Keratinocyte (primary cell): ENCODE results near the gene TMEM132C. TPM values are rescaled to one million over a fixed set of nuclear protein-coding genes. Genes with fewer than 3 reads are reported as not detected.

Source experiments
- DNase-seq: peaks from one replicate; pipeline ENCODE4 v3.0.0-alpha.2; 2011; ENCODE audit warnings: low read depth, missing footprints, low spot score
- FAIRE-seq: peaks from 2 replicates; lab custom pipeline; 2011; peaks lifted over from hg19 to GRCh38; lab: Jason Lieb, UNC
- H2AFZ ChIP-seq: 2 replicates; pipeline ENCODE4 v1.6.0; 2012; ENCODE audit warnings: low read length, control low read depth, inconsistent platforms; ENCODE audit not compliant: control insufficient read depth
- H3K27ac ChIP-seq: 2 replicates; pipeline ENCODE4 v1.5.1; 2011; ENCODE audit warnings: low read length; ENCODE audit not compliant: control insufficient read depth, insufficient read depth
- H3K27me3 ChIP-seq: 3 replicates; pipeline ENCODE4 v1.6.0; 2011; ENCODE audit warnings: low read length; ENCODE audit not compliant: control insufficient read depth, insufficient read depth; ENCODE audit errors: extremely low read depth
- H3K36me3 ChIP-seq, 2 experiments: 2 replicates in 1 of 2; 3 replicates in 1 of 2; pipeline ENCODE4 v1.5.1; 2011; ENCODE audit warnings: low read length in 2 of 2, mild to moderate bottlenecking in 1 of 2; ENCODE audit not compliant: control insufficient read depth in 2 of 2, insufficient read depth in 2 of 2; ENCODE audit errors: extremely low read depth in 1 of 2
- H3K4me1 ChIP-seq: 3 replicates; pipeline ENCODE4 v1.5.1; 2011; ENCODE audit warnings: low read length; ENCODE audit not compliant: control insufficient read depth, insufficient read depth; ENCODE audit errors: extremely low read depth
- H3K4me2 ChIP-seq: 3 replicates; pipeline ENCODE4 v1.6.0; 2011; ENCODE audit warnings: low read depth, low read length; ENCODE audit not compliant: control insufficient read depth, insufficient read depth; ENCODE audit errors: extremely low read depth
- H3K4me3 ChIP-seq, 3 experiments: fragments of 200-600 bp in 1 of 3; sonication (generic) in 1 of 3; 2 replicates in 2 of 3; 3 replicates in 1 of 3; pipeline ENCODE4 v1.5.1; 2011 to 2016; ENCODE audit warnings: low read length in 3 of 3, mild to moderate bottlenecking in 3 of 3, control low read depth in 2 of 3, inconsistent platforms in 1 of 3, low read depth in 1 of 3, mixed read lengths in 1 of 3, mixed run types in 1 of 3, moderate library complexity in 1 of 3; ENCODE audit not compliant: control insufficient read depth in 2 of 3, insufficient read depth in 2 of 3; ENCODE audit errors: extremely low read depth in 1 of 3
- H3K79me2 ChIP-seq: 2 replicates; pipeline ENCODE4 v1.6.0; 2012; ENCODE audit warnings: low read length; ENCODE audit not compliant: control insufficient read depth, insufficient read depth
- H3K9ac ChIP-seq: 3 replicates; pipeline ENCODE4 v1.6.0; 2011; ENCODE audit warnings: low read length; ENCODE audit not compliant: control insufficient read depth, insufficient read depth; ENCODE audit errors: extremely low read depth
- H3K9me1 ChIP-seq: 3 replicates; pipeline ENCODE4 v1.6.0; 2011; ENCODE audit warnings: low read length; ENCODE audit not compliant: control insufficient read depth, insufficient read depth; ENCODE audit errors: extremely low read depth
- H3K9me3 ChIP-seq: 2 replicates; pipeline ENCODE4 v1.5.1; 2012; ENCODE audit warnings: low read depth, low read length; ENCODE audit not compliant: control insufficient read depth
- H4K20me1 ChIP-seq: 3 replicates; pipeline ENCODE4 v1.6.0; 2011; ENCODE audit warnings: low read length; ENCODE audit not compliant: control insufficient read depth, insufficient read depth; ENCODE audit errors: extremely low read depth
- EZH2 ChIP-seq: IDR thresholded peaks from one replicate; pipeline ENCODE4 v1.6.1; 2012; ENCODE audit warnings: inconsistent platforms, mild to moderate bottlenecking, low read length, moderate library complexity
- dilution Hi-C: fragments of 300-500 bp; cut with MboI; formaldehyde crosslinking; loops from one replicate; pipeline ENCODE4 v1.7.0; 2020; ENCODE audit warnings: low sequenced_read_pairs; ENCODE audit not compliant: extremely low pct_ligation_motif_present
- polyA plus RNA-seq, 5 experiments: library from polyadenylated mRNA; depleted of rRNA in 3 of 5; stranded (reverse) in 3 of 5; stranded (forward) in 1 of 5; unstranded in 1 of 5; fragments of >200 nt; gene quantifications; 1 replicate in 1 of 5; 2 replicates in 3 of 5; 3 replicates in 1 of 5; pipeline versions ENCODE4 v1.2.1 to v1.2.3, GENCODE V29; 2011 to 2012; ENCODE audit warnings: missing spikeins in 2 of 5, low read depth in 1 of 5, low replicate concordance in 1 of 5
- TF ChIP-seq, protein P1 (sequence below), 3 experiments: IDR thresholded peaks in 1 of 3; conservative IDR thresholded peaks in 1 of 3; optimal IDR thresholded peaks in 1 of 3; 2 replicates in 2 of 3; 3 replicates in 1 of 3; pipeline versions ENCODE3 to v1.5.1; 2011; ENCODE audit warnings: low read length in 3 of 3, mild to moderate bottlenecking in 3 of 3, moderate library complexity in 2 of 3, control low read depth in 1 of 3, inconsistent platforms in 1 of 3; ENCODE audit not compliant: insufficient read depth in 2 of 3; ENCODE audit errors: extremely low read depth in 1 of 3

The TMEM132C gene
- polyA plus RNA-seq, 1 donor (not counting 4 experiments of a cell fraction or from before 2014, with no cell fraction given): not detected

DNA sequence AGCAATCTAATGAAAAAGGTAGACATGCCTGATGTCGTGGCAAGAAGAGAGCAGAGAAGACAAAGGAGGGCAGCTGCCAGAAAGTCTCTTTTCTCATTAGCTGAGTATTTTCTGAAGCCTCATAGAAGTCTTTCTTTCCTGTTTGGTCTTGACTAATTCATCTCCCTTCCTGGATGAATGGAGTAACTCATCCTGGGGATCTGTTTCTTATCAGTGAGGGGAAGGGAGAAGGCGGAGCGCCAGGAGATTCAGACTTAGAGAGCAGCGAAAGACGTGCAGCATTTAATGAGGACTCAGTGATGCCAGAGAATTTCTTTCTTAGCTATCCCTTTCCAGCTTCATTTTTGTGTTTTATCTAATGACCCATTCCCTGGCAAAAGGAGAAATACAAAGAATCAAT is 467.4 kb downstream of the TMEM132C start:
- Histone ChIP-seq H3K27me3 (no peaks in the 10 kb centered on the region), H4K20me1 (no peaks in the 10 kb centered on the region), H3K4me1 (no peaks in the 10 kb centered on the region), H3K79me2 (no peaks in the 10 kb centered on the region), H3K9me3 (no peaks in the 10 kb centered on the region), H3K9ac (no peak overlapping the region), H3K9me1 (no peaks in the 10 kb centered on the region), H3K4me3 (no peak overlapping the region), H2AFZ (no peak overlapping the region), H3K36me3 (no peaks in the 10 kb centered on the region), H3K4me2 (no peak overlapping the region), H3K27ac (no peak overlapping the region)
- TF ChIP-seq EZH2: no peak
- TF ChIP-seq, protein P1, sequence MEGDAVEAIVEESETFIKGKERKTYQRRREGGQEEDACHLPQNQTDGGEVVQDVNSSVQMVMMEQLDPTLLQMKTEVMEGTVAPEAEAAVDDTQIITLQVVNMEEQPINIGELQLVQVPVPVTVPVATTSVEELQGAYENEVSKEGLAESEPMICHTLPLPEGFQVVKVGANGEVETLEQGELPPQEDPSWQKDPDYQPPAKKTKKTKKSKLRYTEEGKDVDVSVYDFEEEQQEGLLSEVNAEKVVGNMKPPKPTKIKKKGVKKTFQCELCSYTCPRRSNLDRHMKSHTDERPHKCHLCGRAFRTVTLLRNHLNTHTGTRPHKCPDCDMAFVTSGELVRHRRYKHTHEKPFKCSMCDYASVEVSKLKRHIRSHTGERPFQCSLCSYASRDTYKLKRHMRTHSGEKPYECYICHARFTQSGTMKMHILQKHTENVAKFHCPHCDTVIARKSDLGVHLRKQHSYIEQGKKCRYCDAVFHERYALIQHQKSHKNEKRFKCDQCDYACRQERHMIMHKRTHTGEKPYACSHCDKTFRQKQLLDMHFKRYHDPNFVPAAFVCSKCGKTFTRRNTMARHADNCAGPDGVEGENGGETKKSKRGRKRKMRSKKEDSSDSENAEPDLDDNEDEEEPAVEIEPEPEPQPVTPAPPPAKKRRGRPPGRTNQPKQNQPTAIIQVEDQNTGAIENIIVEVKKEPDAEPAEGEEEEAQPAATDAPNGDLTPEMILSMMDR (optimal IDR thresholded peaks at IDR 0.05 in 1 of 3, IDR thresholded peaks at IDR 0.05 in 1 of 3, conservative IDR thresholded peaks at IDR 0.05 in 1 of 3; ENCODE audit: extremely low read depth in 1 of 3, insufficient read depth in 2 of 3, low read length in 3 of 3): no peak
- dilution Hi-C loops: no loop called here
- DNase-seq (no peak), FAIRE-seq (no peak)

DNA sequence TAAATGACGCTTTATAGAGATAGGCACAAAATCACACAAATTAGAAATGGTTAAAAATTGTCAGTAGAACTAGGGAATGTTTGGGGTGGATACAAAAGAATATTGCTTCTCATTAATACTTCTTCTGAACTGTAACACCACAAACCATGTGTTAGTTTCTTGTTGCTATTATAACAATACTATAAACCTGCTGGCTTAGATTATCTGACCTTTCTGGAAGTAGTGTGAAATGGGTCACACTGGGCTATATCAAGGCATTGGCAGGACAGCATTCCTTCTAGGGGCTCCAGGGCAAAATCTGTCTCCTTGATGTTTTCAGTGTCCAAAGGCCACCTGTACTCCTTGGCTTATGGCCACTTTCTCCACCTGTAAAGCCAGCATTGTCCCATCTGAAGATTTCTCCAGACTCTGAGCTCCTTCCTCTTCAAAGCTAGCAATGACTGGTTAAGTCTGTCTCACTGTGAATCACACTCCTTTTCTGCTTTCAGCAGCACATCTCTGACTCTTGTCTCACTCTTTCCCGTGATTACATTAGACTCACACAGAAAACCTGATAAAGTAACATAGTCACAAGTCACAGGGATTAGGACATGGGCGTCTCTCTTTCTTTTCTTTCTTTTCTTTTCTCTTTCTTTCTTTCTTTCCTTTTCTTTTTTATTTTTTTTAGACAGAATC is 470.5 kb downstream of the TMEM132C start:
- H3K79me2 ChIP-seq: no peaks in the 10 kb centered on the region
- H3K4me2 ChIP-seq: no peak overlapping the region
- H3K27me3 ChIP-seq: no peaks in the 10 kb centered on the region
- no peaks in the 10 kb centered on the region for H3K9me3 ChIP-seq
- H3K9me1 ChIP-seq: no peaks in the 10 kb centered on the region
- TF ChIP-seq, protein P1 (optimal IDR thresholded peaks at IDR 0.05 in 1 of 3, IDR thresholded peaks at IDR 0.05 in 1 of 3, conservative IDR thresholded peaks at IDR 0.05 in 1 of 3; ENCODE audit: extremely low read depth in 1 of 3, insufficient read depth in 2 of 3, low read length in 3 of 3): no peak
- TF ChIP-seq EZH2: no peak
- H3K4me3 ChIP-seq: no peak overlapping the region
- H3K27ac ChIP-seq: no peak overlapping the region
- dilution Hi-C loops: no loop called here
- FAIRE-seq: no peak
- no peaks in the 10 kb centered on the region for H4K20me1 ChIP-seq
- H3K4me1 ChIP-seq: no peaks in the 10 kb centered on the region
- no peak overlapping the region for H3K9ac ChIP-seq
- no peak overlapping the region for H2AFZ ChIP-seq
- H3K36me3 ChIP-seq: no peaks in the 10 kb centered on the region
- no peak for DNase-seq
